HepG2 (cell line): ENCODE results near the gene PBOV1. TPM values are rescaled to one million over a fixed set of nuclear protein-coding genes. Genes with fewer than 3 reads are reported as not detected.

Source experiments
- ATAC-seq: fragments of 200-7000 bp; cut with Tn5 transposase; 3 replicates; pipeline ENCODE4 v1.9.1; 2020; ENCODE audit warnings: mild to moderate bottlenecking, moderate library complexity
- BruUV-seq: library from RNA; stranded (reverse); fragments of 400-500 nt; replicated peaks from 2 replicates; lab custom pipeline; 2021; lab: Mats Ljungman, UMichigan
- CTCF ChIA-PET: fragments of 300-600 bp; formaldehyde crosslinking; extraction: SDS; loops from one replicate; lab custom pipeline; 2021; ENCODE audit warnings: low total read pairs, inconsistent platforms, low intra/inter-chr PET ratio; lab: Yijun Ruan, JAX
- POLR2A ChIA-PET: fragments of 350-600 bp; sonication (Branson Sonifier 250); formaldehyde crosslinking; loops from one replicate; lab custom pipeline; 2020; ENCODE audit warnings: antibody characterized with exemption, inconsistent platforms; lab: Yijun Ruan, JAX
- DNase-seq: peaks from one replicate; pipeline ENCODE4 v3.0.0-alpha.2; 2015; ENCODE audit warnings: low spot score
- FAIRE-seq: peaks from 3 replicates; lab custom pipeline; 2011; peaks lifted over from hg19 to GRCh38; lab: Jason Lieb, UNC
- H2AFZ ChIP-seq: one replicate; pipeline ENCODE4 v1.6.1; 2011; ENCODE audit warnings: low read length, inconsistent platforms
- H3K27ac ChIP-seq: fragments of 300-600 bp; 3 replicates; pipeline ENCODE4 v1.8.0; 2011; ENCODE audit warnings: mixed run types, mild to moderate bottlenecking, mixed read lengths, low read length, inconsistent platforms; ENCODE audit not compliant: insufficient read depth; ENCODE audit errors: extremely low read length
- H3K27me3 ChIP-seq, 2 experiments: fragments of 200-600 bp in 1 of 2; 2 replicates in 1 of 2; 3 replicates in 1 of 2; pipeline versions ENCODE4 v1.6.0 to v1.8.0; 2011; ENCODE audit warnings: low read length in 2 of 2, mild to moderate bottlenecking in 2 of 2, moderate library complexity in 2 of 2, inconsistent platforms in 1 of 2; ENCODE audit not compliant: insufficient read depth in 2 of 2, control insufficient read depth in 1 of 2
- H3K36me3 ChIP-seq, 2 experiments: fragments of 200-600 bp in 1 of 2; replicated peaks in 1 of 2; 2 replicates in 1 of 2; 3 replicates in 1 of 2; pipeline versions ENCODE4 v1.5.1 to v1.8.0; 2011; ENCODE audit warnings: low read length in 2 of 2, inconsistent platforms in 1 of 2; ENCODE audit not compliant: insufficient read depth in 2 of 2, control insufficient read depth in 1 of 2
- H3K4me1 ChIP-seq: 2 replicates; pipeline ENCODE4 v1.5.1; 2012; ENCODE audit warnings: low read length, inconsistent platforms; ENCODE audit not compliant: insufficient read depth
- H3K4me2 ChIP-seq: 2 replicates; pipeline ENCODE4 v1.6.0; 2011; ENCODE audit warnings: low read depth, low read length, inconsistent platforms
- H3K4me3 ChIP-seq, 3 experiments: fragments of 200-600 bp in 1 of 3; sonication (generic), shearing (Covaris generic) in 1 of 3; replicated peaks in 1 of 3; 2 replicates each; pipeline ENCODE4 v1.5.1; 2011 to 2016; ENCODE audit warnings: low read length in 3 of 3, inconsistent platforms in 2 of 3, low read depth in 2 of 3, mild to moderate bottlenecking in 2 of 3, control low read depth in 1 of 3, mixed read lengths in 1 of 3; ENCODE audit not compliant: insufficient read depth in 1 of 3
- H3K79me2 ChIP-seq: one replicate; pipeline ENCODE4 v1.6.1; 2011; ENCODE audit warnings: low read length, inconsistent platforms; ENCODE audit not compliant: insufficient read depth
- H3K9ac ChIP-seq: 2 replicates; pipeline ENCODE4 v1.6.0; 2011; ENCODE audit warnings: mild to moderate bottlenecking, low read depth, low read length, inconsistent platforms; ENCODE audit not compliant: insufficient read depth
- H3K9me3 ChIP-seq: 2 replicates; pipeline ENCODE4 v1.5.1; 2012; ENCODE audit warnings: mild to moderate bottlenecking, low read length
- H4K20me1 ChIP-seq: 2 replicates; pipeline ENCODE4 v1.6.0; 2011; ENCODE audit warnings: inconsistent platforms, mild to moderate bottlenecking, low read length, moderate library complexity; ENCODE audit not compliant: insufficient read depth
- FOXO4 ChIP-seq: sonication (generic); formaldehyde crosslinking; conservative IDR thresholded peaks from 2 replicates; pipeline ENCODE4 v1.8.1; 2023; ENCODE audit warnings: missing genetic modification reagents
- GATAD2A ChIP-seq: IDR thresholded peaks from 2 replicates; pipeline ENCODE4 v1.6.1; 2016
- IKZF4 ChIP-seq: sonication (generic); formaldehyde crosslinking; IDR thresholded peaks from 2 replicates; pipeline ENCODE4 v1.5.1; 2020; ENCODE audit warnings: borderline replicate concordance, mild to moderate bottlenecking, low read depth, missing genetic modification reagents; ENCODE audit errors: not compliant biosample characterization
- MAX ChIP-seq: IDR thresholded peaks from 2 replicates; pipeline ENCODE4 v1.6.1; 2012; ENCODE audit warnings: inconsistent platforms
- PAX8 ChIP-seq: sonication (generic); formaldehyde crosslinking; IDR thresholded peaks from 2 replicates; pipeline ENCODE4 v1.8.0; 2022; ENCODE audit warnings: mild to moderate bottlenecking, missing genetic modification reagents, borderline replicate concordance
- SIX1 ChIP-seq: sonication (generic); formaldehyde crosslinking; IDR thresholded peaks from 2 replicates; pipeline ENCODE4 v1.4.0; 2020; ENCODE audit warnings: missing genetic modification reagents, borderline replicate concordance
- SIX4 ChIP-seq: sonication (generic); formaldehyde crosslinking; IDR thresholded peaks from 2 replicates; pipeline ENCODE4 v1.4.0; 2020; ENCODE audit warnings: missing genetic modification reagents
- SRF ChIP-seq: IDR thresholded peaks from 2 replicates; pipeline ENCODE4 v1.6.1; 2011; ENCODE audit warnings: mild to moderate bottlenecking, low read depth, low read length, moderate library complexity
- SSRP1 ChIP-seq: IDR thresholded peaks from 2 replicates; pipeline ENCODE4 v1.6.1; 2016; ENCODE audit warnings: control low read depth
- TFDP1 ChIP-seq: IDR thresholded peaks from 2 replicates; pipeline ENCODE4 v1.6.1; 2016; ENCODE audit warnings: missing compliant biosample characterization, missing genetic modification reagents, borderline replicate concordance
- ZNF337 ChIP-seq: sonication (generic); formaldehyde crosslinking; IDR thresholded peaks from 2 replicates; pipeline ENCODE4 v1.5.1; 2020; ENCODE audit warnings: missing genetic modification reagents, low read depth, mild to moderate bottlenecking, borderline replicate concordance
- ZNF574 ChIP-seq: sonication (generic); formaldehyde crosslinking; IDR thresholded peaks from 2 replicates; pipeline ENCODE4 v1.4.0; 2020; ENCODE audit warnings: missing genetic modification reagents
- ZNF672 ChIP-seq: sonication (generic); formaldehyde crosslinking; IDR thresholded peaks from 2 replicates; pipeline ENCODE4 v1.8.1; 2022; ENCODE audit warnings: missing genetic modification reagents
- ZNF746 ChIP-seq: sonication (generic); formaldehyde crosslinking; IDR thresholded peaks from 2 replicates; pipeline ENCODE4 v1.8.0; 2022; ENCODE audit warnings: mild to moderate bottlenecking, missing genetic modification reagents
- ZNF800 ChIP-seq: sonication (generic); formaldehyde crosslinking; IDR thresholded peaks from 2 replicates; pipeline ENCODE4 v1.4.0; 2020; ENCODE audit warnings: missing genetic modification reagents
- WGBS: methylation state at CpG from one replicate; pipeline ENCODE4 v1.1.6; 2017; ENCODE audit warnings: low lambda C conversion rate; 5-methylcytosine and 5-hydroxymethylcytosine counted together
- in situ Hi-C: cut with HindIII; loops from 2 replicates; pipeline ENCODE4 v1.10.0; 2017; ENCODE audit warnings: low pct_unique_long_range_greater_than_20kb; ENCODE audit not compliant: extremely low pct_ligation_motif_present
- intact Hi-C: fragments of 100-400 bp; cut with micrococcal nuclease; formaldehyde crosslinking; loops from one replicate; pipeline ENCODE4 v1.10.0; 2022; ENCODE audit not compliant: unreplicated experiment
- polyA plus RNA-seq, 8 experiments: library from polyadenylated mRNA; depleted of rRNA in 3 of 8; stranded (reverse) in 7 of 8; unstranded in 1 of 8; fragments of >200 nt; fragmentation: Illumina TruSeq in 4 of 8; extraction: Trizol in 4 of 8; gene quantifications; 2 replicates each; pipeline versions ENCODE4 v1.2.1 to v1.2.3, GENCODE V29; 2011 to 2016; ENCODE audit warnings: low read depth in 4 of 8, missing spikeins in 1 of 8, mixed read lengths in 1 of 8; ENCODE audit not compliant: insufficient read depth in 1 of 8
- total RNA-seq, 5 experiments: library from RNA; depleted of rRNA; stranded (reverse); fragments of >200 nt; fragmentation: Illumina TruSeq; extraction: Trizol; gene quantifications; 2 replicates each; pipeline ENCODE4 v1.2.3, GENCODE V29; 2016; ENCODE audit warnings: low read depth in 1 of 5

The PBOV1 gene
- total and polyA plus RNA-seq, 2 of the 13 experiments (the other 11 are each of a cell fraction or from before 2014, with no cell fraction given), result not detected

GRCh38 chr6:138229072-138229471 is 10.8 kb upstream of the PBOV1 start (continued):
- TF ChIP-seq IKZF4 (CRISPR knock-in tag) (no peak), SIX4 (peak; percentile 67; the same call in 1 of the 2 replicates), ZNF672 (CRISPR knock-in tag) (no peak), GATAD2A (0 out of 2 replicates have a peak, but pooled peaks have one; percentile 17), PAX8 (CRISPR knock-in tag) (no peak), SIX1 (CRISPR knock-in tag) (peak; percentile 40; the same call in 1 of the 2 replicates), TFDP1 (CRISPR knock-in tag) (0 out of 2 replicates have a peak, but pooled peaks have one; percentile 10), MAX (0 out of 2 replicates have a peak, but pooled peaks have one; percentile 41)

GRCh38 chr6:138227316-138227781 is 9.1 kb upstream of the PBOV1 start:
- no TSS peak for BruUV-seq
- Histone ChIP-seq H3K79me2 (no peaks in the 10 kb centered on the region), H3K27me3 (no peaks in the 10 kb centered on the region), H3K4me2 (peak overlapping the region; percentile 70), H3K9ac (peak overlapping the region; percentile 50), H3K4me1 (peaks cover 93% of the 10 kb centered on the region), H2AFZ (no peak overlapping the region), H3K4me3 (peak overlapping the region in 2 of 3 experiments; percentile 4 to 41; a peak in 2 of 6 replicates), H3K27ac (peak overlapping the region; percentile 55), H3K9me3 (no peaks in the 10 kb centered on the region), H4K20me1 (no peaks in the 10 kb centered on the region), H3K36me3 (no peaks in the 10 kb centered on the region)
- 20% methylated on average over 8 of the region's 8 CpGs for WGBS
- ChIA-PET POLR2A (interaction anchor here (1.1 kb wide), 1 partner anchor 58 kb away, joined by 5 read pairs; no protein-coding TSS in a partner anchor), CTCF (no interaction called here)
- no peak for FAIRE-seq
- in situ Hi-C loops, result no loop called here
- ATAC-seq, result peak; percentile 69
- DNase-seq, result peak; percentile 80
- intact Hi-C loops, result no loop called here
- TF ChIP-seq ZNF574 (CRISPR knock-in tag) (no peak), ZNF337 (CRISPR knock-in tag) (no peak), SRF (0 out of 2 replicates have a peak, but pooled peaks have one; percentile 30), FOXO4 (CRISPR knock-in tag) (no peak), ZNF800 (0 out of 2 replicates have a peak, but pooled peaks have one; percentile 6), SSRP1 (CRISPR knock-in tag) (peak; percentile 9; the same call in 1 of the 2 replicates), ZNF746 (CRISPR knock-in tag) (0 out of 2 replicates have a peak, but pooled peaks have one; percentile 34)
